ACHN (cell line): ENCODE measurements around the gene SP2.
"Not testable (repeated sequence)": the region's sequence is repeated elsewhere in the genome, so short reads cannot be mapped to it uniquely, and the experiment has no call there.

Experiments
- DNase-seq: peaks from one replicate; pipeline ENCODE4 v3.0.0-alpha.2; 2015
- in situ Hi-C: cut with HindIII; loops from 2 replicates; pipeline ENCODE4 v1.10.0; 2017; ENCODE audit warnings: low sequenced_read_pairs, low pct_ligation_motif_present, low pct_unique_long_range_greater_than_20kb

SP2 gene

DNA sequence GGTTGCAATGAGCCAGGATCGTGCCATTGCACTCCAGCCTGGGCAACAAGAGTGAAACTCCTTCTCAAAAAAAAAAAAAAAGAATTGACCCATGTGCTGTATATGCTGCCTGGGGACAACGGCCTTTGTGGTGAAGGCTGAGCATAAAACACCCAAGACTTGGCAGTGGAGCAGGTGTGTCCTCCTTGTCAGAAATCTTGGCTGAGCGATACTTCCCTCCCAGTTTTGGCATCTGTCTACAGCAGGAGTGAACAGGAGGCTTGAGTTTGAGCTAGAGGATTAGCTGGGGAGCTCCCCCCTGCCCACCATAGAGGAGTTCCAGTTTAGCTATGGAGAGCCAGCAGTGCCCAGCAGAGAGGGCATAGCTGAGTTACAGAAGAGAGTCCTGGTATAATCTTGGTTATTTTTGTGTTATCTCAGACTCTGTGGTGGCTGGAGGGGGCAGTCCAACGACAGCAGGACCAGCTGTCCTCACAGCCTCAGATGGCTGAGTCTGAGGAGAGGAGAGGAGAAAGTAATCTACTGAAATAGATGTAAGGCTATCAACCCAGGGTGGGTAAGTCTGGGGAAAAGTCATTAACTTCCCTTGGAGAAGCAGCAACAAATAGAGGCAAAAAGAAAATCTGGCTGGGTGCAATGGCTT lies 18.4 kb downstream of the SP2 start:
- no peak for DNase-seq
- in situ Hi-C loops = no loop called here

DNA sequence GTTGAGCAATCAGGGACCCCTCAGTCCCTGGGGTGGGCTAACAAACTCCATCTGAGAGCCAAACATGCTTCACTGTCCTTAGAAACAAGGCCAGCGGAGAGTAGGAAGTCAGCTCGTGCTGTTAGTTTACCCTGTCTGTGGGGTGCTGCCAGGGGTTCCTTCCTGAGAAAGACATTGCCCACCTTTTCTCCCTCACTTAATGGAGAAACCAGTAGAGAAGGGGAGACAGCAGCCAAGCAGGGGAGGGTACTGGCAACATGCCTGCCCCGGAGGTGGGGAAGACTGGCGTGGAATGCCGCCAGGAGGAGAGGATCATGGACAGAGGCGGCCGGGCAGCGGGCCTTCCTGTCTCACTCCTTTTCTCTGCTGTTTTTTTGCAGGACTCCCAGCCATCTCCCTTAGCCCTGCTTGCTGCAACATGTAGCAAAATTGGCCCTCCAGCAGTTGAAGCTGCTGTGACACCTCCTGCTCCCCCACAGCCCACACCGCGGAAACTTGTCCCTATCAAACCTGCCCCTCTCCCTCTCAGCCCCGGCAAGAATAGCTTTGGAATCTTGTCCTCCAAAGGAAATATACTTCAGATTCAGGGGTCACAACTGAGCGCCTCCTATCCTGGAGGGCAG lies 19.9 kb downstream of the SP2 start:
- in situ Hi-C loops = no loop called here
- DNase-seq = no peak

GRCh38 chr17:47916489-47917208 lies 20.6 kb downstream of the SP2 start:
- in situ Hi-C loops = no loop called here
- DNase-seq = no peak

DNA sequence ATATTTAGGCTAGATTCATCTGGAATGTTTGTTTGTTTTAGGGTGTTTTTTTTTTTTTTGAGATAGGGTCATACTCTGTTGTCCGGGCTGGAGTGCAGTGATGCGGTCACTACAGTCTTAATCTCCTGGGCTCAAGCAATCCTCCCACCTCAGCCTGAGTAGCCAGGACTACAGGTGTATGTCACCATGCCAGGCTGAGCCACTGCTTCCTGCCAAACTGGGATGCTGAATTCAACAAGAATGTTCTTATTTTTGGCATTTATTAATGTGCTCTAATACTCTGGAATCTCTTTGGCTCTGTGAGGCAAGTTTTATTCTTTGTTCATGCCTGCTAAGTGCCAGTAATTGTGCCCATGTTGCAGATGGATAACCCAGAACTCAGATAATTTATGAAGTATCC lies 21.5 kb downstream of the SP2 start:
- in situ Hi-C loops = no loop called here
- DNase-seq = no peak

GRCh38 chr17:47918006-47918405 lies 22.0 kb downstream of the SP2 start:
- in situ Hi-C loops = no loop called here
- DNase-seq = no peak

DNA sequence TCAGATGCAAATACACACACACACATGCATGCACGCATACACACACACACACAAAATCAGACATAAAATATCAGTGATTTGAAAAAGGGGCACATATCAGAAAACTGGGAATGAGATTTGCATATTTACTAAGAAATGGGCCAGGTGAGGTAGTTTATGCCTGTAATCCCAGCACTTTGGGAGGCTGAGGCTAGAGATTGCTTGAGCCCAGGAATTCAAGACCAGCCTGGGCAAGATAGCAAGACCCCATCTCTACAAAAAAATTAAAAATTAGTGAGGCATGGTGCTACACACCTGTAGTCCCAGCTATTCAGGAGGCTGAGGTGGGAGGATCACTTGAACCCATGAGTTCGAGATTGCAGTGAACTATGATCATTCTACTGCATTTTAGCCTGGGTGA lies 23.0 kb downstream of the SP2 start:
- DNase-seq = no peak
- in situ Hi-C loops = no loop called here

GRCh38 chr17:47919889-47920288 lies 23.9 kb downstream of the SP2 start:
- in situ Hi-C loops, DNase-seq: not testable (repeated sequence)

DNA sequence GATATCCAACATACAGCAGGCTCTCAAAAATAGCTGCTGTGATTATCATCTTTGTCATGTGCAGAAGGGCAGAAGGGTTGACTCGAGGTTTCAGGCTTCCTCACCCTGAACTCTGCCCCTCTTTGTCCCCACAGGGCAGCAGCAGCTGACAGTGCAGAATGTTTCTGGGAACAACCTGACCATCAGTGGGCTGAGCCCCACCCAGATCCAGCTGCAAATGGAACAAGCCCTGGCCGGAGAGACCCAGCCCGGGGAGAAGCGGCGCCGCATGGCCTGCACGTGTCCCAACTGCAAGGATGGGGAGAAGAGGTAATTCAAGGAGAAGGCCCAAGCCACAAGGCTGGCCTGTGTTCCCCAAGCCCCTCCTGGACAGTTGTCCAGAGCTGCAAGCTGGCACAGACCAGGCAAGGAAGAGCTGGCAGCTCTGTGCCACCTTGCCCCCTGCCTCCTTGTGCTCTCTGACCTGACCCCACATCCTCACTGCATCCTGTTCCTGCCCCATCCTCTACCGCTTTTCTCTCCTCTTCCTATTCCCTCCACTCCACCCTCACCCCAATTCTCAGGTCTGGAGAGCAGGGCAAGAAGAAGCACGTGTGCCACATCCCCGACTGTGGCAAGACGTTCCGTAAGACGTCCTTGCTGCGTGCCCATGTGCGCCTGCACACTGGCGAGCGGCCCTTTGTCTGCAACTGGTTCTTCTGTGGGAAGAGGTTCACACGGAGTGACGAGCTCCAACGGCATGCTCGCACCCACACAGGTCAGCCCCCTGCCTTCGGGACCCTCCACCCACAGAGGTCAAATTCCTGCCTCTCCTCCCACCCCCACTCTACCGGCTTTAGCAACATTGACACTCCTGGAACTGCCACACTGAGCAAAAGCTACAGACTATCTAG lies 29.0 kb downstream of the SP2 start:
- no peak for DNase-seq
- in situ Hi-C loops = no loop called here

GRCh38 chr17:47925678-47925988 lies 29.6 kb downstream of the SP2 start:
- no peak for DNase-seq
- in situ Hi-C loops = no loop called here

GRCh38 chr17:47927821-47928400 lies 31.9 kb downstream of the SP2 start:
- in situ Hi-C loops = no loop called here
- DNase-seq = no peak

- DNase-seq = no peak
- in situ Hi-C loops = no loop called here
Measured at GRCh38 chr17:47928415-47928814, 32.4 kb downstream of the SP2 start.

- DNase-seq = no peak
Measured at GRCh38 chr17:47929218-47930000, 33.4 kb downstream of the SP2 start.

GRCh38 chr17:47931848-47932247 lies 35.8 kb downstream of the SP2 start:
- DNase-seq = no peak
- in situ Hi-C loops = no loop called here

More at GRCh38 chr17:47929218-47930000, 33.4 kb downstream of the SP2 start:
- in situ Hi-C loops = no loop called here

DNA sequence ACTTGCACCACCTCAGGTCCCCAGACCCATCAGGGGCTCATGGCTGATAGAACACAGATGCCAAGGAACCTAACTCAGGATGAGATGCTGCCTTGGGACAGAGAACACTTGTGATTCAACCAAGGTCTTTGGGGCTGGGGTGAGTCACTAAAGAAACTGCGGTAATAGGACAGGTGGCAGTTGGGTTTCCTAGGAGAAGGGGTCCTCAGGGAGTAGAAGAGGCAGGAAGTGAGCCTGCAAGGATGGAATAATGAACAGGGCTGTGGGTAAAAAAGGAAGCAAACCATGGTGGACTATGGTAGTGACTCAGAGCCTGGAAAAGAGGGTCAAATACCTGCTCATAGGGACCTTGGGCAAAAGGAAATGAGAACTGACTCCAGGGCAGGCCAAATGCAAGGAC lies 38.8 kb downstream of the SP2 start:
- no peak for DNase-seq
- in situ Hi-C loops = no loop called here

DNA sequence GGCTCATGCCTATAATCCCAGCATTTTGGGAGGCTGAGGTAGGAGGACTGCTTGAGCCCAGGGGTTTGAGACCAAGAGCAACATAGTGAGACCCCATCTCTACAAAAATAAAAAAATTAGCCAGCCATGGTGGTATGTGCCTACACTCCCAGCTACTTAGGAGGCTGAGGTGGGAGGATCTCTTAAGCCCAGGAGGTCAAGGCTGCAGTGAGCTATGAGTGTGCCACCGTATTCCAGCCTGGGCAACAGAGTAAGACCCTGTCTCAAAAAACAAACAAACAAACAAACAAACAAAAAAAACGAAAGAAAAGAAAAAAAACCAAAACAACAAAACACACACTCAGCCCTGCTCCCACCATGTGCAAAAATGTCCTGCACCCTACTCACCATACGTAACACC lies 39.4 kb downstream of the SP2 start:
- DNase-seq, in situ Hi-C loops: not testable (repeated sequence)

GRCh38 chr17:47935961-47936360 lies 39.9 kb downstream of the SP2 start:
- peak; percentile 90 for DNase-seq
- in situ Hi-C loops = no loop called here

- DNase-seq = no peak
- in situ Hi-C loops = no loop called here
Measured at GRCh38 chr17:47937941-47938340, 41.9 kb downstream of the SP2 start.
